Pancreas (tissue), 10 donors: ENCODE results near the gene EIF3D. TPM values are rescaled to one million over a fixed set of nuclear protein-coding genes. Genes with fewer than 3 reads are reported as not detected.

Source experiments
- ATAC-seq, 4 donors: fragments of 200-7000 bp; cut with Tn5 transposase; one replicate each; pipeline versions ENCODE4 v1.8.0 to v1.9.1; 2020; ENCODE audit warnings: mild to moderate bottlenecking in 4 of 4, moderate library complexity in 4 of 4
- DNase-seq, 6 donors: peaks; one replicate each; pipeline ENCODE4 v3.0.0-alpha.2; 2020
- FAIRE-seq: peaks from 2 replicates; lab custom pipeline; 2012; peaks lifted over from hg19 to GRCh38; lab: Jason Lieb, UNC
- H3K27ac ChIP-seq, 4 donors: fragments of 200-600 bp; sonication (generic); 1 replicate in 3 of 4; 2 replicates in 1 of 4; pipeline versions ENCODE4 v1.5.0 to v1.8.0; 2020
- H3K27me3 ChIP-seq, 4 donors: fragments of 200-600 bp; one replicate each; pipeline ENCODE4 v1.8.0; 2021
- H3K36me3 ChIP-seq, 3 donors: fragments of 200-600 bp; sonication (generic) in 1 of 3; one replicate each; pipeline versions ENCODE4 v1.5.0 to v1.8.0; 2020 to 2021
- H3K4me1 ChIP-seq, 3 donors: fragments of 200-600 bp; one replicate each; pipeline ENCODE4 v1.8.0; 2021
- H3K4me3 ChIP-seq, 4 donors: fragments of 200-600 bp; sonication (generic) in 2 of 4; one replicate each; pipeline versions ENCODE4 v1.5.0 to v1.8.0; 2020 to 2021
- H3K9me3 ChIP-seq, 4 donors: fragments of 200-600 bp; one replicate each; pipeline ENCODE4 v1.8.0; 2021
- CTCF ChIP-seq, 4 donors: fragments of 200-600 bp; sonication (generic) in 3 of 4; IDR thresholded peaks; one replicate each; pipeline versions ENCODE4 v1.5.0 to v1.8.0; 2021; ENCODE audit warnings: antibody characterized with exemption in 4 of 4
- WGBS, 2 donors: extraction: QIAGEN DNeasy Blood & Tissue Kit; methylation state at CpG; one replicate each; pipeline ENCODE4 v1.1.7; 2013; 5-methylcytosine and 5-hydroxymethylcytosine counted together
- intact Hi-C, 3 donors: fragments of 100-400 bp; cut with DNase I; formaldehyde crosslinking; loops; one replicate each; pipeline versions ENCODE4 v1.11.1 to v1.14.2; 2022
- polyA plus RNA-seq, 2 donors: library from polyadenylated mRNA; stranded (reverse); fragments of 200-250 nt; gene quantifications; one replicate each; pipeline ENCODE4 v1.2.3, GENCODE V29; 2013
- total RNA-seq, 6 donors: library from RNA; stranded (reverse); fragmentation: NEBNext Ultra II Directional in 4 of 6; extraction: Animal tissue kit (Norgen Biotek cat#: 25700) in 4 of 6; gene quantifications; one replicate each; pipeline versions ENCODE4 v1.2.1 to v1.2.4, GENCODE V29; 2021 to 2023
- donor health status: healthy with polysubstance abuse.
- donor health status: DM: no; HTN: no; CAD: no; lungs with moderate emphysema.
- donor health status: DM: no; HTN: no; CAD: no.
- donor health status: control.
- donor health status: control.
- donor health status: Bipolar disorder and iron deficiency.
- donor health status: DM: yes; HTN: yes; CAD: no.
- donor health status: DM: no; HTN: no; CAD: no.
- donor health status: DM: no; HTN: no; CAD: no.
- donor health status: DM: yes; HTN: yes; CAD: no.

The EIF3D gene
- total and polyA plus RNA-seq, 8 donors, result 106 to 182 (median 136) TPM

- H3K27me3 ChIP-seq, result no peaks in the 10 kb centered on the region
- ATAC-seq (peak in 3 of 4 donors; percentile 42 to 82 (median 75)), FAIRE-seq (no peak), DNase-seq (peak in 1 of 6 donors; percentile 38)
- no peaks in the 10 kb centered on the region for H3K4me1 ChIP-seq
- intact Hi-C loops, result no loop called here
- H3K27ac ChIP-seq, result no peak overlapping the region
- 80 to 84% methylated on average over 16 of the region's 16 CpGs for WGBS, 2 donors
- no peak overlapping the region for H3K4me3 ChIP-seq
- no peaks in the 10 kb centered on the region for H3K36me3 ChIP-seq
- TF ChIP-seq CTCF (IDR thresholded peaks at IDR 0.05), result no peak
- no peaks in the 10 kb centered on the region for H3K9me3 ChIP-seq
Measured at GRCh38 chr22:36493690-36494110, 35.3 kb downstream of the EIF3D start.

DNA sequence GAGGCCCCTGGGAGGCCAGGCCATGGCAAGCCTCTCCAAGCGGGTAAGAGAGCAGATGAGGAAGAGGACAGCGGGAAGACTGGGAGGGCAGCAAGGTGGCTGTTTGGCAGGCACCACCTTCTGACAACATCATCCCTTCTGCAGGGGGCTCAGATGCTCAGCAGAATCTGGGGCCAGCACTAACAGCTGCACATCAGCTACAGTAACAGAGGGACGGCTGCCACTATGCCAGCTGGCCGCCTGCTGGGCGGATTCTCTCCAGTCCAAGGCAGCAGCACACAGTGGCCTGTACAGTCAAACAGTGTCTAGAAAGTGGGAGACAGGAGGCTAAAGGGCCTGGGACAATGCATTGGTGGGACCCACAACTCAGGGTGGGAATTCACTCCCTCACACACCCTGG is 36.9 kb downstream of the EIF3D start:
- DNase-seq (no peak), ATAC-seq (no peak), FAIRE-seq (no peak)
- WGBS, 2 donors, result 82 to 89% methylated on average over 5 of the region's 5 CpGs
- no peaks in the 10 kb centered on the region for H3K27me3 ChIP-seq
- no peak overlapping the region for H3K4me3 ChIP-seq
- no peaks in the 10 kb centered on the region for H3K9me3 ChIP-seq
- TF ChIP-seq CTCF (IDR thresholded peaks at IDR 0.05), result no peak
- intact Hi-C loops, result no loop called here
- H3K36me3 ChIP-seq, result no peaks in the 10 kb centered on the region
- H3K27ac ChIP-seq, result no peak overlapping the region
- no peaks in the 10 kb centered on the region for H3K4me1 ChIP-seq

GRCh38 chr22:36491155-36491554 is 37.8 kb downstream of the EIF3D start:
- no peaks in the 10 kb centered on the region for H3K36me3 ChIP-seq
- no peak for FAIRE-seq
- intact Hi-C loops, result no loop called here
- H3K27me3 ChIP-seq, result no peaks in the 10 kb centered on the region
- no peak for TF ChIP-seq CTCF (IDR thresholded peaks at IDR 0.05)
- no peaks in the 10 kb centered on the region for H3K4me1 ChIP-seq
- H3K9me3 ChIP-seq, result no peaks in the 10 kb centered on the region
- DNase-seq, result no peak
- no peak for ATAC-seq
- no peak overlapping the region for H3K4me3 ChIP-seq
- H3K27ac ChIP-seq, result no peak overlapping the region
- 91 to 96% methylated on average over 7 of the region's 7 CpGs for WGBS, 2 donors

DNA sequence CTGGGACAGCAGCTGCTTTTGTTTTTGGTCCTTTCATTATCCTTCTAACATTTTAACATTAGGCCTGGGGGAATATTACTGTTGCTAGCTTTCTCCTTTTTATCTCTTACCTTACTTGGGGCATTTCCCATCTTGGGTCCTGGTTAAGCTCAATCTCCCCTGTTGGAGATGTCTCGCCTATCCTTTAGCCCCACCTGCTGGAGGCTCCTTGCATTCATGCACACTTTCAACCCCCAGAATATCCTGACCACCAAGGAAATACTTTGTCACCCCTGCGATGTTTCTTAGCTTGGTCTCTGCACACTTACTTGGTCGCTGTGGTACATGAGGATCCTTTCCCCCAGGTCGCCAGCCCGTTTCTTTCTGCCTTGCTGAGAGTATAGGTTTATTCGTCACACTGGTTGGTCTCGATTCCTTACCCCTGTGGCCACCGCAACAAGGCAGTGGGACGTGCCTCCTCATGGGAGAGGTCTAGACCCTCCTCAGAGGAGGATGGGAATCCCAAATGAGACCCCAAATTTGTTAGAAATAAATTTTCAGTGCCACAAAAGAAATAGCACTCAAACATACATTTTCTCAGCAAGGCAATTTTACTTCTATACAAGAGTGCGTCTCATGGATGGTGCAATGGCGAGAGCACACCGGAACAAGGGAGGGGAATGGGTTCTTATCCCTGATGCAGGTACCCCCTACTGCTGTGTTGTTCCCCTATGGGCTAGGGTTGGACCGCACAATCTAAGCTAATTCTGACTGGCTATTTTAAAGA is 42.2 kb downstream of the EIF3D start:
- Histone ChIP-seq H3K36me3 (no peaks in the 10 kb centered on the region), H3K9me3 (no peaks in the 10 kb centered on the region), H3K4me3 (no peak overlapping the region), H3K27ac (no peak overlapping the region), H3K4me1 (peaks cover 0 to 4% (median 0%) of the 10 kb centered on the region in 3 donors), H3K27me3 (no peaks in the 10 kb centered on the region)
- WGBS, 2 donors, result 81% methylated on average over 13 of the region's 13 CpGs
- TF ChIP-seq CTCF (IDR thresholded peaks at IDR 0.05), result peak; percentile 15 to 52 (median 30)
- peak in 1 of 4 donors; percentile 18 for ATAC-seq
- FAIRE-seq, result no peak
- DNase-seq, result peak in 2 of 6 donors; percentile 56 to 64
- intact Hi-C loops, result no loop called here
